ENCODE data around the gene MIB2. TPM values are rescaled to one million over a fixed set of nuclear protein-coding genes. Genes with fewer than 3 reads are reported as not detected.

Gene MIB2
- total and polyA plus RNA-seq, 2 of the 4 experiments (the other 2 are of a cell fraction), result 17.2 to 47.8 TPM

DNA sequence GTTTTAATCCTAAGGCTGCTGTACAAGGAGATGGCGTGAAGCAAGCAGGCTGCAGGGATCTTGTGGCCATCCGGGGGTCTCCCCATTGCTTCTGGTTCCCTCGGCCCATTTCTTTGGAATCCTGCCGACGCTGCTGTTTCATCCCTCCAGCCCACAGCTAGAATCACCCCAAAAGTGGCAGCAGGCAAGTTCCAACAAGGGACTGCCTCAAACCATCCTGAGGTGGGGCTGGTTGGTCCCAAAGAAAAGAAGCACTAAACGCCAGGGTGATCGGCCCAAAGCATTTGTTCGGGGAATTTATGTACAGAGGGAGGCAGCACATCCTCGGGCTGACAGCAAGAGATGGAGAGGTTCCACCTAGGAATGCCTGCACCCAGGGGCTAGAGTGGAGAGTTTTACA is 4.5 kb upstream of the MIB2 start:
- no peak overlapping the region for H2AFZ ChIP-seq (replicated peaks; ENCODE audit: low read length, poor library complexity)
- ATAC-seq (ENCODE audit: low read depth) (no peak), DNase-seq (no peak)
- no peak overlapping the region for H3K9ac ChIP-seq (ENCODE audit: low read depth, low read length)
- H2BK5ac ChIP-seq (ENCODE audit: low read depth, low read length, poor library complexity, severe bottlenecking), result no peak overlapping the region
- no peaks in the 10 kb centered on the region for H3K4me1 ChIP-seq (ENCODE audit: control insufficient read depth, insufficient read depth, low read length)
- H4K8ac ChIP-seq (ENCODE audit: low read depth in 2 of 2, low read length in 2 of 2), result no peak overlapping the region
- CTCF ChIA-PET, result no interaction called here
- H3K18ac ChIP-seq (ENCODE audit: low read depth, low read length), result no peak overlapping the region
- no TSS peak for BruUV-seq (replicated peaks)
- H2BK15ac ChIP-seq (ENCODE audit: low read depth, low read length), result no peak overlapping the region
- H3K4me2 ChIP-seq (ENCODE audit: low read depth, low read length), result no peak overlapping the region
- no peak overlapping the region for H3K4ac ChIP-seq (ENCODE audit: low read depth, low read length)
- H2AK5ac ChIP-seq (ENCODE audit: low read depth, low read length), result no peak overlapping the region
- no peak overlapping the region for H2AK9ac ChIP-seq (replicated peaks; ENCODE audit: low read depth, low read length, poor library complexity)
- peaks cover 20% of the 10 kb centered on the region for H4K20me1 ChIP-seq (ENCODE audit: insufficient read depth, low read length)
- in situ Hi-C loops (cut with MboI; ENCODE audit: low sequenced_read_pairs), result no loop called here
- POLR2A ChIA-PET (ENCODE audit: unreplicated experiment), result no interaction called here
- H3K9me1 ChIP-seq (ENCODE audit: insufficient read depth, low read length), result peaks cover 9% of the 10 kb centered on the region; the same call in 1 of the 2 replicates
- no peak overlapping the region for H2BK120ac ChIP-seq (ENCODE audit: low read depth, low read length)
- H3K9me3 ChIP-seq (ENCODE audit: control insufficient read depth, insufficient read depth, low read length), result no peaks in the 10 kb centered on the region
- intact Hi-C loops (cut with micrococcal nuclease), result no loop called here
- H2BK20ac ChIP-seq (ENCODE audit: low read depth, low read length), result no peak overlapping the region
- H3K56ac ChIP-seq (ENCODE audit: extremely low read depth, insufficient read depth, low read length), result no peak overlapping the region
- no peaks in the 10 kb centered on the region for H3K36me3 ChIP-seq (ENCODE audit: control insufficient read depth, insufficient read depth, low read length)
- H3K14ac ChIP-seq (replicated peaks; ENCODE audit: low read depth, low read length), result no peak overlapping the region
- H3K23ac ChIP-seq (ENCODE audit: low read depth, low read length), result no peak overlapping the region
- WGBS, 2 experiments (ENCODE audit: extremely low coverage in 2 of 2, insufficient read length in 1 of 2), result 80% methylated on average over 1 of the region's 9 CpGs; no CpG with 5 or more reads in 1 of the 2 experiments
- no peaks in the 10 kb centered on the region for H3K27me3 ChIP-seq (ENCODE audit: control insufficient read depth, insufficient read depth, low read length)
- peaks cover 10 to 20% of the 10 kb centered on the region in 2 experiments; a peak in 3 of 4 replicates for H3K79me1 ChIP-seq (ENCODE audit: low read depth in 1 of 2, low read length in 2 of 2)
- H4K91ac ChIP-seq (ENCODE audit: insufficient read depth, low read depth, low read length), result no peak overlapping the region
- dilution Hi-C loops (cut with HindIII; ENCODE audit: low sequenced_read_pairs, unreplicated experiment), result no loop called here
- H3K4me3 ChIP-seq (ENCODE audit: insufficient read depth, low read depth, low read length), result no peak overlapping the region
- no peak overlapping the region for H4K5ac ChIP-seq (ENCODE audit: low read depth, low read length)
- no peak overlapping the region for H3K27ac ChIP-seq (ENCODE audit: insufficient read depth, low read length)
- TF ChIP-seq CHD1 (IDR thresholded peaks at IDR 0.05; ENCODE audit: low read depth, low read length), result no peak
- TF ChIP-seq MAFK (IDR thresholded peaks at IDR 0.05; ENCODE audit: low read depth, low read length), result no peak
- TF ChIP-seq SMC3 (IDR thresholded peaks at IDR 0.05; ENCODE audit: low read depth, low read length), result no peak
- TF ChIP-seq, protein P1, sequence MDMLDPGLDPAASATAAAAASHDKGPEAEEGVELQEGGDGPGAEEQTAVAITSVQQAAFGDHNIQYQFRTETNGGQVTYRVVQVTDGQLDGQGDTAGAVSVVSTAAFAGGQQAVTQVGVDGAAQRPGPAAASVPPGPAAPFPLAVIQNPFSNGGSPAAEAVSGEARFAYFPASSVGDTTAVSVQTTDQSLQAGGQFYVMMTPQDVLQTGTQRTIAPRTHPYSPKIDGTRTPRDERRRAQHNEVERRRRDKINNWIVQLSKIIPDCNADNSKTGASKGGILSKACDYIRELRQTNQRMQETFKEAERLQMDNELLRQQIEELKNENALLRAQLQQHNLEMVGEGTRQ (IDR thresholded peaks at IDR 0.05; ENCODE audit: low read depth, low read length), result no peak
- TF ChIP-seq NFE2L2 (IDR thresholded peaks at IDR 0.05; ENCODE audit: low read depth, low read length), result no peak
- TF ChIP-seq MAZ (IDR thresholded peaks at IDR 0.05; ENCODE audit: borderline replicate concordance, low read depth, low read length), result no peak
- TF ChIP-seq BHLHE40 (IDR thresholded peaks at IDR 0.05; ENCODE audit: low read depth, low read length), result no peak
- no peak for TF ChIP-seq MXI1 (IDR thresholded peaks at IDR 0.05; ENCODE audit: borderline replicate concordance, low read depth, low read length)
- TF ChIP-seq RFX5 (IDR thresholded peaks at IDR 0.05; ENCODE audit: low read depth, low read length), result no peak
- TF ChIP-seq, protein P2, sequence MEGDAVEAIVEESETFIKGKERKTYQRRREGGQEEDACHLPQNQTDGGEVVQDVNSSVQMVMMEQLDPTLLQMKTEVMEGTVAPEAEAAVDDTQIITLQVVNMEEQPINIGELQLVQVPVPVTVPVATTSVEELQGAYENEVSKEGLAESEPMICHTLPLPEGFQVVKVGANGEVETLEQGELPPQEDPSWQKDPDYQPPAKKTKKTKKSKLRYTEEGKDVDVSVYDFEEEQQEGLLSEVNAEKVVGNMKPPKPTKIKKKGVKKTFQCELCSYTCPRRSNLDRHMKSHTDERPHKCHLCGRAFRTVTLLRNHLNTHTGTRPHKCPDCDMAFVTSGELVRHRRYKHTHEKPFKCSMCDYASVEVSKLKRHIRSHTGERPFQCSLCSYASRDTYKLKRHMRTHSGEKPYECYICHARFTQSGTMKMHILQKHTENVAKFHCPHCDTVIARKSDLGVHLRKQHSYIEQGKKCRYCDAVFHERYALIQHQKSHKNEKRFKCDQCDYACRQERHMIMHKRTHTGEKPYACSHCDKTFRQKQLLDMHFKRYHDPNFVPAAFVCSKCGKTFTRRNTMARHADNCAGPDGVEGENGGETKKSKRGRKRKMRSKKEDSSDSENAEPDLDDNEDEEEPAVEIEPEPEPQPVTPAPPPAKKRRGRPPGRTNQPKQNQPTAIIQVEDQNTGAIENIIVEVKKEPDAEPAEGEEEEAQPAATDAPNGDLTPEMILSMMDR (conservative IDR thresholded peaks at IDR 0.05; ENCODE audit: low read depth, low read length), result no peak
- no peak for TF ChIP-seq CEBPB (IDR thresholded peaks at IDR 0.05; ENCODE audit: low read depth, low read length)
- TF ChIP-seq, protein P3, sequence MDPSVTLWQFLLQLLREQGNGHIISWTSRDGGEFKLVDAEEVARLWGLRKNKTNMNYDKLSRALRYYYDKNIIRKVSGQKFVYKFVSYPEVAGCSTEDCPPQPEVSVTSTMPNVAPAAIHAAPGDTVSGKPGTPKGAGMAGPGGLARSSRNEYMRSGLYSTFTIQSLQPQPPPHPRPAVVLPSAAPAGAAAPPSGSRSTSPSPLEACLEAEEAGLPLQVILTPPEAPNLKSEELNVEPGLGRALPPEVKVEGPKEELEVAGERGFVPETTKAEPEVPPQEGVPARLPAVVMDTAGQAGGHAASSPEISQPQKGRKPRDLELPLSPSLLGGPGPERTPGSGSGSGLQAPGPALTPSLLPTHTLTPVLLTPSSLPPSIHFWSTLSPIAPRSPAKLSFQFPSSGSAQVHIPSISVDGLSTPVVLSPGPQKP (IDR thresholded peaks at IDR 0.05; ENCODE audit: borderline replicate concordance, low read depth, low read length), result no peak
- TF ChIP-seq POLR2A (IDR thresholded peaks at IDR 0.05; ENCODE audit: low read depth, low read length), result no peak
- TF ChIP-seq RCOR1 (IDR thresholded peaks at IDR 0.05; ENCODE audit: insufficient replicate concordance, low read length), result no peak
- TF ChIP-seq RAD21 (IDR thresholded peaks at IDR 0.05; ENCODE audit: low read length), result no peak
